ENCODE results near the gene SPAG16.

DNA sequence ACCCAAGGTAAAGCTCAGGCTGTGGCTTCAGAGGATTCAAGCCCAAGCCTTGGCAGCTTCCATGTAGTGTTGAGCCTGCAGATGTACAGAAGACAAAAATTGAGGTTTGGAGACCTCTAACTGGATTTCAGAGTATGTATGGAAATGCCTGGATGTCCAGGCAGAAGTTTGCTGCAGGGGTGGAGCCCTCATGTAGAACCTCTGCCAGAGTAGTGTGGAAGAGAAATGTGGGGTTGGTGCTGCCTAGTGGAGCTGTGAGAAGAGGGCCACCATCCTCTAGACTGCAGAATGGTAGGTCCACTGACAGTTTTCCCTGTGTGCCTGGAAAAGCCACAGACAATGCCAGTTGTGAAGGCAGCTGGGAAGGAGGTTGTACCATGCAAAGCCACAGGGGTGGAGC, 239.9 kb downstream of the SPAG16 start:
- TF ChIP-seq, protein P1, sequence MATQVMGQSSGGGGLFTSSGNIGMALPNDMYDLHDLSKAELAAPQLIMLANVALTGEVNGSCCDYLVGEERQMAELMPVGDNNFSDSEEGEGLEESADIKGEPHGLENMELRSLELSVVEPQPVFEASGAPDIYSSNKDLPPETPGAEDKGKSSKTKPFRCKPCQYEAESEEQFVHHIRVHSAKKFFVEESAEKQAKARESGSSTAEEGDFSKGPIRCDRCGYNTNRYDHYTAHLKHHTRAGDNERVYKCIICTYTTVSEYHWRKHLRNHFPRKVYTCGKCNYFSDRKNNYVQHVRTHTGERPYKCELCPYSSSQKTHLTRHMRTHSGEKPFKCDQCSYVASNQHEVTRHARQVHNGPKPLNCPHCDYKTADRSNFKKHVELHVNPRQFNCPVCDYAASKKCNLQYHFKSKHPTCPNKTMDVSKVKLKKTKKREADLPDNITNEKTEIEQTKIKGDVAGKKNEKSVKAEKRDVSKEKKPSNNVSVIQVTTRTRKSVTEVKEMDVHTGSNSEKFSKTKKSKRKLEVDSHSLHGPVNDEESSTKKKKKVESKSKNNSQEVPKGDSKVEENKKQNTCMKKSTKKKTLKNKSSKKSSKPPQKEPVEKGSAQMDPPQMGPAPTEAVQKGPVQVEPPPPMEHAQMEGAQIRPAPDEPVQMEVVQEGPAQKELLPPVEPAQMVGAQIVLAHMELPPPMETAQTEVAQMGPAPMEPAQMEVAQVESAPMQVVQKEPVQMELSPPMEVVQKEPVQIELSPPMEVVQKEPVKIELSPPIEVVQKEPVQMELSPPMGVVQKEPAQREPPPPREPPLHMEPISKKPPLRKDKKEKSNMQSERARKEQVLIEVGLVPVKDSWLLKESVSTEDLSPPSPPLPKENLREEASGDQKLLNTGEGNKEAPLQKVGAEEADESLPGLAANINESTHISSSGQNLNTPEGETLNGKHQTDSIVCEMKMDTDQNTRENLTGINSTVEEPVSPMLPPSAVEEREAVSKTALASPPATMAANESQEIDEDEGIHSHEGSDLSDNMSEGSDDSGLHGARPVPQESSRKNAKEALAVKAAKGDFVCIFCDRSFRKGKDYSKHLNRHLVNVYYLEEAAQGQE (IDR thresholded peaks at IDR 0.05; ENCODE audit: insufficient read depth in 1 of 2, low read depth in 2 of 2, low read length in 1 of 2), result no peak
- TF ChIP-seq, protein P2, sequence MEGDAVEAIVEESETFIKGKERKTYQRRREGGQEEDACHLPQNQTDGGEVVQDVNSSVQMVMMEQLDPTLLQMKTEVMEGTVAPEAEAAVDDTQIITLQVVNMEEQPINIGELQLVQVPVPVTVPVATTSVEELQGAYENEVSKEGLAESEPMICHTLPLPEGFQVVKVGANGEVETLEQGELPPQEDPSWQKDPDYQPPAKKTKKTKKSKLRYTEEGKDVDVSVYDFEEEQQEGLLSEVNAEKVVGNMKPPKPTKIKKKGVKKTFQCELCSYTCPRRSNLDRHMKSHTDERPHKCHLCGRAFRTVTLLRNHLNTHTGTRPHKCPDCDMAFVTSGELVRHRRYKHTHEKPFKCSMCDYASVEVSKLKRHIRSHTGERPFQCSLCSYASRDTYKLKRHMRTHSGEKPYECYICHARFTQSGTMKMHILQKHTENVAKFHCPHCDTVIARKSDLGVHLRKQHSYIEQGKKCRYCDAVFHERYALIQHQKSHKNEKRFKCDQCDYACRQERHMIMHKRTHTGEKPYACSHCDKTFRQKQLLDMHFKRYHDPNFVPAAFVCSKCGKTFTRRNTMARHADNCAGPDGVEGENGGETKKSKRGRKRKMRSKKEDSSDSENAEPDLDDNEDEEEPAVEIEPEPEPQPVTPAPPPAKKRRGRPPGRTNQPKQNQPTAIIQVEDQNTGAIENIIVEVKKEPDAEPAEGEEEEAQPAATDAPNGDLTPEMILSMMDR (IDR thresholded peaks at IDR 0.05), result no peak

All from Panc1 (cell line).